Liver (tissue), 9 donors: ENCODE results near the gene SP140L. TPM values are rescaled to one million over a fixed set of nuclear protein-coding genes. Genes with fewer than 3 reads are reported as not detected.

Source experiments
- DNase-seq: peaks from one replicate; pipeline ENCODE4 v3.0.0-alpha.2; 2017; ENCODE audit warnings: low spot score
- H3K27ac ChIP-seq, 2 donors: one replicate each; pipeline ENCODE4 v1.7.0; 2013; ENCODE audit warnings: inconsistent platforms in 2 of 2, low read length in 2 of 2, control low read depth in 1 of 2, low read depth in 1 of 2, mild to moderate bottlenecking in 1 of 2
- H3K27me3 ChIP-seq, 4 donors: one replicate each; pipeline versions ENCODE4 v1.6.1 to v1.7.0; 2013; ENCODE audit warnings: low read length in 3 of 4, inconsistent platforms in 1 of 4, mild to moderate bottlenecking in 1 of 4, moderate library complexity in 1 of 4; ENCODE audit not compliant: control insufficient read depth in 4 of 4, insufficient read depth in 4 of 4
- H3K36me3 ChIP-seq, 4 donors: one replicate each; pipeline versions ENCODE4 v1.6.1 to v1.7.0; 2013; ENCODE audit warnings: low read length in 3 of 4, mild to moderate bottlenecking in 3 of 4, low read depth in 1 of 4, moderate library complexity in 1 of 4; ENCODE audit not compliant: control insufficient read depth in 4 of 4, insufficient read depth in 3 of 4
- H3K4me1 ChIP-seq, 4 donors: one replicate each; pipeline versions ENCODE4 v1.6.1 to v1.7.0; 2013; ENCODE audit warnings: low read length in 3 of 4, mild to moderate bottlenecking in 3 of 4, moderate library complexity in 1 of 4; ENCODE audit not compliant: control insufficient read depth in 4 of 4, insufficient read depth in 4 of 4
- H3K4me3 ChIP-seq, 3 donors: one replicate each; pipeline versions ENCODE4 v1.6.1 to v1.7.0; 2013; ENCODE audit warnings: low read length in 3 of 3, control low read depth in 1 of 3, low read depth in 1 of 3, mild to moderate bottlenecking in 1 of 3
- H3K9ac ChIP-seq, 2 donors: one replicate each; pipeline ENCODE4 v1.7.0; 2013; ENCODE audit warnings: low read length in 2 of 2, mild to moderate bottlenecking in 2 of 2, moderate library complexity in 2 of 2, control low read depth in 1 of 2, low read depth in 1 of 2
- H3K9me3 ChIP-seq, 4 donors: one replicate each; pipeline versions ENCODE4 v1.6.1 to v1.7.0; 2013; ENCODE audit warnings: low read length in 3 of 4; ENCODE audit not compliant: control insufficient read depth in 4 of 4
- EGR1 ChIP-seq, 2 donors: IDR thresholded peaks; 2 replicates each; pipeline ENCODE4 v1.6.1; 2016 to 2018; ENCODE audit warnings: antibody characterized with exemption in 2 of 2, low read depth in 2 of 2
- FOXA1 ChIP-seq: IDR thresholded peaks from 2 replicates; pipeline ENCODE4 v1.6.1; 2016; ENCODE audit warnings: antibody characterized with exemption
- GABPA ChIP-seq, 2 donors: IDR thresholded peaks in 1 of 2; conservative IDR thresholded peaks in 1 of 2; 2 replicates each; pipeline ENCODE4 v1.6.1; 2016; ENCODE audit warnings: antibody characterized with exemption in 2 of 2, mild to moderate bottlenecking in 1 of 2, moderate library complexity in 1 of 2
- HNF4A ChIP-seq, 2 donors: conservative IDR thresholded peaks; 2 replicates each; pipeline ENCODE4 v1.6.1; 2016; ENCODE audit warnings: antibody characterized with exemption in 2 of 2, mild to moderate bottlenecking in 2 of 2
- JUND ChIP-seq, 2 donors: IDR thresholded peaks; 2 replicates each; pipeline ENCODE4 v1.6.1; 2016; ENCODE audit warnings: antibody characterized with exemption in 2 of 2
- MAX ChIP-seq: IDR thresholded peaks from 2 replicates; pipeline ENCODE4 v1.6.1; 2016; ENCODE audit warnings: antibody characterized with exemption
- NR2F2 ChIP-seq: IDR thresholded peaks from 2 replicates; pipeline ENCODE4 v1.6.1; 2016; ENCODE audit warnings: antibody characterized with exemption
- RAD21 ChIP-seq, 2 donors: IDR thresholded peaks; 2 replicates each; pipeline ENCODE4 v1.6.1; 2016; ENCODE audit warnings: antibody characterized with exemption in 2 of 2, mild to moderate bottlenecking in 2 of 2
- RXRA ChIP-seq, 2 donors: IDR thresholded peaks; 2 replicates each; pipeline ENCODE4 v1.6.1; 2017 to 2018; ENCODE audit warnings: antibody characterized with exemption in 2 of 2, mild to moderate bottlenecking in 1 of 2
- SP1 ChIP-seq: IDR thresholded peaks from 2 replicates; pipeline ENCODE4 v1.6.1; 2018; ENCODE audit warnings: antibody characterized with exemption, mild to moderate bottlenecking
- TAF1 ChIP-seq: conservative IDR thresholded peaks from 2 replicates; pipeline ENCODE4 v1.6.1; 2016; ENCODE audit warnings: antibody characterized with exemption, mild to moderate bottlenecking
- YY1 ChIP-seq: IDR thresholded peaks from 2 replicates; pipeline ENCODE4 v1.6.1; 2016; ENCODE audit warnings: antibody characterized with exemption, mild to moderate bottlenecking
- WGBS: extraction: QIAGEN DNeasy Blood & Tissue Kit; methylation state at CpG from one replicate; pipeline ENCODE4 v1.1.7; 2013; 5-methylcytosine and 5-hydroxymethylcytosine counted together
- polyA plus RNA-seq, 2 donors: library from polyadenylated mRNA; stranded (reverse) in 1 of 2; unstranded in 1 of 2; fragments of 200-250 nt in 1 of 2; fragments of >200 nt in 1 of 2; fragmentation: Nextera tagmentation in 1 of 2; extraction: Ambion mirVana in 1 of 2; gene quantifications; one replicate each; pipeline versions ENCODE4 v1.2.1 to v1.2.3, GENCODE V29; 2013 to 2015
- total RNA-seq, 2 donors: library from RNA; depleted of rRNA; stranded (reverse); fragments of >200 nt; gene quantifications; one replicate each; pipeline ENCODE4 v1.2.3, GENCODE V29; 2014
- TF ChIP-seq, protein P1 (sequence below): IDR thresholded peaks from 2 replicates; pipeline ENCODE4 v1.6.1; 2016; ENCODE audit warnings: antibody characterized with exemption
- TF ChIP-seq, protein P2 (sequence below): IDR thresholded peaks from 2 replicates; pipeline ENCODE4 v1.6.1; 2016; ENCODE audit warnings: antibody characterized with exemption
- TF ChIP-seq, protein P3 (sequence below): fragments of 150-350 bp; IDR thresholded peaks from 2 replicates; pipeline ENCODE4 v1.5.1; 2017; ENCODE audit warnings: improper control_type of control experiment, low read depth, low read length; ENCODE audit not compliant: missing input control
- TF ChIP-seq, protein P4 (sequence below): IDR thresholded peaks from 2 replicates; pipeline ENCODE4 v1.6.1; 2016; ENCODE audit warnings: antibody characterized with exemption, mild to moderate bottlenecking
- donor health status: healthy.
- donor health status: healthy.
- donor health status: healthy.
- donor health status: healthy.
- donor health status: healthy.

Gene SP140L
- total RNA-seq, result 10 to 100 TPM in 1 of 2 donors, 1 to 10 TPM in 1; 3.1 to 21.5 TPM
- polyA plus RNA-seq, result 1 to 10 TPM; 5.8 to 7.4 TPM

DNA sequence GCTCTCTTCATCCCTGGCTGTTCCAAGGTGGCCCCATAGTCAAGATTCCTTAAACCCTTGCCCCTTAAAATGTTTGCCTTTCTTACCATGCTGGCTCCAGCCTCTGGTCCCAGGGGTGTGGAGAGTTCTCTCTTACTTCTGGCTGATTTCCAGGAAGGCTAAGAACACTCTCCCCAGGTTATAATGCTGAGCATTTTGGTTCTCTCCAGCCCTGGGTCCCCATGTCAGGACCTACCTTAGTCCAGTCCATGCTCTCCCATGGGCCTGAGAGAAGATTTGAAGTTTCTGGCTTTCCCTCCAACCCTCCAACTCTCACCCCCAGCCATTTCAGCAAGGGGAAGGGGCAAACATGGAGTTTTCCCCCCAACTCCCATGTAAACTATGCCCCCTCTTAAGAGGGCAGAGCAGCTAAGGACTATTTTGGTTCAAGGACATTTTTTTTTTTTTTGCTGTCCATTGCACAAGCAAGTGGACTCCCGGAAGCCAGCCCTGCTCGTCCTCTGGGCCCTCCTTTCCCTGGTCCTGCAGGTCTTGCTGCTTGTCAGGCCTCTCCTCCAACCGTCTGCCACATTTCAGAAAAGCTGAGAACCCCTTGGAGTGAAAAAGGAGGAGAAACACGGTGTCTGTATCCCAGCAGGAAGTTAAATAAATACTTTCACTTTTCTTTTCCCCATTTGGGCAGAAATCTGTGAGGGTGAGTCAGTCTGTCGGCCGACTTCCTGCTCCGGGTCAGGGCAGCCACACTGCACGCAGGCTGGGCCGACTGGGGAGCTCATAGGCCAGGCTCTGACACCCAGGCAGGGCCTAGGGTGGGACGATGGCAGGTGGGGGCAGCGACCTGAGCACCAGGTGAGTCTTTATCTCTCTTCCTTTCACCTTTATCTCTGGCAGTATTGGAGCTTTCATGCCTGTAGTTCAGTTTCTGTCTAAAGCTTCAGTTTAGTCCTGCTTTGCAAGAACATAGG is at the start of gene SP140L:
Gene SP140L, plus strand, starts transcription at position 741 of the 965 bp plus-strand sequence. Its CDS starts 77 bp downstream, at position 818.
- 2% methylated on average over 11 of the region's 11 CpGs for WGBS
- no peaks in the 10 kb centered on the region for H3K27me3 ChIP-seq
- H3K9ac ChIP-seq, result peak within 1 kb of the TSS; percentile 73

More for the DNA sequence above, at the start of gene SP140L:
- peak within 1 kb of the TSS; percentile 74 to 80 for H3K27ac ChIP-seq
- TF ChIP-seq, protein P1, sequence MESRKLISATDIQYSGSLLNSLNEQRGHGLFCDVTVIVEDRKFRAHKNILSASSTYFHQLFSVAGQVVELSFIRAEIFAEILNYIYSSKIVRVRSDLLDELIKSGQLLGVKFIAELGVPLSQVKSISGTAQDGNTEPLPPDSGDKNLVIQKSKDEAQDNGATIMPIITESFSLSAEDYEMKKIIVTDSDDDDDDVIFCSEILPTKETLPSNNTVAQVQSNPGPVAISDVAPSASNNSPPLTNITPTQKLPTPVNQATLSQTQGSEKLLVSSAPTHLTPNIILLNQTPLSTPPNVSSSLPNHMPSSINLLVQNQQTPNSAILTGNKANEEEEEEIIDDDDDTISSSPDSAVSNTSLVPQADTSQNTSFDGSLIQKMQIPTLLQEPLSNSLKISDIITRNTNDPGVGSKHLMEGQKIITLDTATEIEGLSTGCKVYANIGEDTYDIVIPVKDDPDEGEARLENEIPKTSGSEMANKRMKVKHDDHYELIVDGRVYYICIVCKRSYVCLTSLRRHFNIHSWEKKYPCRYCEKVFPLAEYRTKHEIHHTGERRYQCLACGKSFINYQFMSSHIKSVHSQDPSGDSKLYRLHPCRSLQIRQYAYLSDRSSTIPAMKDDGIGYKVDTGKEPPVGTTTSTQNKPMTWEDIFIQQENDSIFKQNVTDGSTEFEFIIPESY, result no peak
- TF ChIP-seq SP1, result peak; percentile 35
- peak; percentile 64 to 90 for TF ChIP-seq GABPA (IDR thresholded peaks at IDR 0.05 in 1 of 2, conservative IDR thresholded peaks at IDR 0.05 in 1 of 2)
- TF ChIP-seq RAD21 (IDR thresholded peaks at IDR 0.05), result peak; percentile 39 to 60
- TF ChIP-seq, protein P2, sequence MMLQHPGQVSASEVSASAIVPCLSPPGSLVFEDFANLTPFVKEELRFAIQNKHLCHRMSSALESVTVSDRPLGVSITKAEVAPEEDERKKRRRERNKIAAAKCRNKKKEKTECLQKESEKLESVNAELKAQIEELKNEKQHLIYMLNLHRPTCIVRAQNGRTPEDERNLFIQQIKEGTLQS, result peak; percentile 71
- TF ChIP-seq, protein P3, sequence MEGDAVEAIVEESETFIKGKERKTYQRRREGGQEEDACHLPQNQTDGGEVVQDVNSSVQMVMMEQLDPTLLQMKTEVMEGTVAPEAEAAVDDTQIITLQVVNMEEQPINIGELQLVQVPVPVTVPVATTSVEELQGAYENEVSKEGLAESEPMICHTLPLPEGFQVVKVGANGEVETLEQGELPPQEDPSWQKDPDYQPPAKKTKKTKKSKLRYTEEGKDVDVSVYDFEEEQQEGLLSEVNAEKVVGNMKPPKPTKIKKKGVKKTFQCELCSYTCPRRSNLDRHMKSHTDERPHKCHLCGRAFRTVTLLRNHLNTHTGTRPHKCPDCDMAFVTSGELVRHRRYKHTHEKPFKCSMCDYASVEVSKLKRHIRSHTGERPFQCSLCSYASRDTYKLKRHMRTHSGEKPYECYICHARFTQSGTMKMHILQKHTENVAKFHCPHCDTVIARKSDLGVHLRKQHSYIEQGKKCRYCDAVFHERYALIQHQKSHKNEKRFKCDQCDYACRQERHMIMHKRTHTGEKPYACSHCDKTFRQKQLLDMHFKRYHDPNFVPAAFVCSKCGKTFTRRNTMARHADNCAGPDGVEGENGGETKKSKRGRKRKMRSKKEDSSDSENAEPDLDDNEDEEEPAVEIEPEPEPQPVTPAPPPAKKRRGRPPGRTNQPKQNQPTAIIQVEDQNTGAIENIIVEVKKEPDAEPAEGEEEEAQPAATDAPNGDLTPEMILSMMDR, result no peak
- TF ChIP-seq MAX, result no peak
- TF ChIP-seq, protein P4, sequence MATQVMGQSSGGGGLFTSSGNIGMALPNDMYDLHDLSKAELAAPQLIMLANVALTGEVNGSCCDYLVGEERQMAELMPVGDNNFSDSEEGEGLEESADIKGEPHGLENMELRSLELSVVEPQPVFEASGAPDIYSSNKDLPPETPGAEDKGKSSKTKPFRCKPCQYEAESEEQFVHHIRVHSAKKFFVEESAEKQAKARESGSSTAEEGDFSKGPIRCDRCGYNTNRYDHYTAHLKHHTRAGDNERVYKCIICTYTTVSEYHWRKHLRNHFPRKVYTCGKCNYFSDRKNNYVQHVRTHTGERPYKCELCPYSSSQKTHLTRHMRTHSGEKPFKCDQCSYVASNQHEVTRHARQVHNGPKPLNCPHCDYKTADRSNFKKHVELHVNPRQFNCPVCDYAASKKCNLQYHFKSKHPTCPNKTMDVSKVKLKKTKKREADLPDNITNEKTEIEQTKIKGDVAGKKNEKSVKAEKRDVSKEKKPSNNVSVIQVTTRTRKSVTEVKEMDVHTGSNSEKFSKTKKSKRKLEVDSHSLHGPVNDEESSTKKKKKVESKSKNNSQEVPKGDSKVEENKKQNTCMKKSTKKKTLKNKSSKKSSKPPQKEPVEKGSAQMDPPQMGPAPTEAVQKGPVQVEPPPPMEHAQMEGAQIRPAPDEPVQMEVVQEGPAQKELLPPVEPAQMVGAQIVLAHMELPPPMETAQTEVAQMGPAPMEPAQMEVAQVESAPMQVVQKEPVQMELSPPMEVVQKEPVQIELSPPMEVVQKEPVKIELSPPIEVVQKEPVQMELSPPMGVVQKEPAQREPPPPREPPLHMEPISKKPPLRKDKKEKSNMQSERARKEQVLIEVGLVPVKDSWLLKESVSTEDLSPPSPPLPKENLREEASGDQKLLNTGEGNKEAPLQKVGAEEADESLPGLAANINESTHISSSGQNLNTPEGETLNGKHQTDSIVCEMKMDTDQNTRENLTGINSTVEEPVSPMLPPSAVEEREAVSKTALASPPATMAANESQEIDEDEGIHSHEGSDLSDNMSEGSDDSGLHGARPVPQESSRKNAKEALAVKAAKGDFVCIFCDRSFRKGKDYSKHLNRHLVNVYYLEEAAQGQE, result peak; percentile 35
- peak in 1 of 2 donors; percentile 31 for TF ChIP-seq HNF4A (conservative IDR thresholded peaks at IDR 0.05)
- peak; percentile 27 to 49 for TF ChIP-seq RXRA (IDR thresholded peaks at IDR 0.05)
- peak; percentile 94 for TF ChIP-seq JUND (IDR thresholded peaks at IDR 0.05)
- peak; percentile 61 for TF ChIP-seq YY1
- peak; percentile 35 for TF ChIP-seq NR2F2
- no peak for TF ChIP-seq FOXA1
- peak; percentile 9 to 29 for TF ChIP-seq EGR1 (IDR thresholded peaks at IDR 0.05; ENCODE audit: low read depth in 2 of 2)
- peak; percentile 91 for TF ChIP-seq TAF1
- no peak for DNase-seq
- H3K4me3 ChIP-seq, result peak within 1 kb of the TSS; percentile 56 to 88 (median 76)
- peaks cover 0 to 21% (median 9%) of the 10 kb centered on the region in 4 donors for H3K4me1 ChIP-seq
- peaks cover 0 to 6% (median 4%) of the 10 kb centered on the region in 4 donors for H3K9me3 ChIP-seq
- peaks cover 0 to 2% (median 0%) of the 10 kb centered on the region in 4 donors for H3K36me3 ChIP-seq
